PFSK-1 (cell line): ENCODE results near the gene TESK2.

ENCODE experiments used
- FOXP2 ChIP-seq: optimal IDR thresholded peaks from 2 replicates; pipeline ENCODE3; 2011; ENCODE audit warnings: borderline replicate concordance, control low read depth, inconsistent platforms; ENCODE audit not compliant: insufficient read depth; ENCODE audit errors: extremely low read length, extremely low read depth
- POLR2AphosphoS5 ChIP-seq: IDR thresholded peaks from 2 replicates; pipeline ENCODE4 v1.6.1; 2012; ENCODE audit warnings: low read depth, mild to moderate bottlenecking, control low read depth, low read length, moderate library complexity
- REST ChIP-seq, 2 experiments: IDR thresholded peaks; 2 replicates each; pipeline versions ENCODE4 v1.6.1 to v1.8.0; 2011 to 2012; ENCODE audit warnings: low read depth in 2 of 2, low read length in 2 of 2, control low read depth in 1 of 2, inconsistent platforms in 1 of 2, mild to moderate bottlenecking in 1 of 2, moderate library complexity in 1 of 2; ENCODE audit not compliant: insufficient read depth in 1 of 2
- SIN3A ChIP-seq: IDR thresholded peaks from 2 replicates; pipeline ENCODE4 v1.6.1; 2012; ENCODE audit warnings: mild to moderate bottlenecking, low read length, moderate library complexity, borderline replicate concordance; ENCODE audit not compliant: insufficient read depth
- TAF1 ChIP-seq: IDR thresholded peaks from 2 replicates; pipeline ENCODE4 v1.6.1; 2012; ENCODE audit warnings: low read length, control low read depth, borderline replicate concordance; ENCODE audit not compliant: insufficient read depth

The TESK2 gene

GRCh38 chr1:45381243-45381642, 109.7 kb downstream of the TESK2 start:
- TF ChIP-seq POLR2AphosphoS5 (no peak), TAF1 (no peak), FOXP2 (no peak), REST (IDR thresholded peaks at IDR 0.05; ENCODE audit: insufficient read depth in 1 of 2, low read depth in 2 of 2, low read length in 2 of 2) (no peak), SIN3A (no peak)

GRCh38 chr1:45380730-45381129, 110.2 kb downstream of the TESK2 start:
- TF ChIP-seq POLR2AphosphoS5 (no peak), FOXP2 (no peak), REST (IDR thresholded peaks at IDR 0.05; ENCODE audit: insufficient read depth in 1 of 2, low read depth in 2 of 2, low read length in 2 of 2) (no peak), SIN3A (no peak), TAF1 (no peak)

- no peak for TF ChIP-seq POLR2AphosphoS5
- TF ChIP-seq TAF1: no peak
- no peak for TF ChIP-seq REST (IDR thresholded peaks at IDR 0.05; ENCODE audit: insufficient read depth in 1 of 2, low read depth in 2 of 2, low read length in 2 of 2)
- no peak for TF ChIP-seq FOXP2
- no peak for TF ChIP-seq SIN3A
Observed at GRCh38 chr1:45380125-45380524, 110.8 kb downstream of the TESK2 start.

GRCh38 chr1:45379524-45379923, 111.4 kb downstream of the TESK2 start:
- TF ChIP-seq TAF1 (no peak), POLR2AphosphoS5 (no peak), REST (IDR thresholded peaks at IDR 0.05; ENCODE audit: insufficient read depth in 1 of 2, low read depth in 2 of 2, low read length in 2 of 2) (no peak), FOXP2 (no peak), SIN3A (no peak)

GRCh38 chr1:45378184-45378583, 112.8 kb downstream of the TESK2 start:
- TF ChIP-seq SIN3A: no peak
- no peak for TF ChIP-seq POLR2AphosphoS5
- TF ChIP-seq FOXP2: no peak
- TF ChIP-seq REST (IDR thresholded peaks at IDR 0.05; ENCODE audit: insufficient read depth in 1 of 2, low read depth in 2 of 2, low read length in 2 of 2): no peak
- TF ChIP-seq TAF1: no peak
